NCI-H2196 treated with DMSO at 0.1 percent for 48 hours (cell line): ENCODE results near the gene SFRP2.

Experiments used
- DNase-seq: peaks from one replicate; lab custom pipeline; 2025; ENCODE audit not compliant: unreplicated experiment; lab: John Stamatoyannopoulos, UW

Gene SFRP2

DNA sequence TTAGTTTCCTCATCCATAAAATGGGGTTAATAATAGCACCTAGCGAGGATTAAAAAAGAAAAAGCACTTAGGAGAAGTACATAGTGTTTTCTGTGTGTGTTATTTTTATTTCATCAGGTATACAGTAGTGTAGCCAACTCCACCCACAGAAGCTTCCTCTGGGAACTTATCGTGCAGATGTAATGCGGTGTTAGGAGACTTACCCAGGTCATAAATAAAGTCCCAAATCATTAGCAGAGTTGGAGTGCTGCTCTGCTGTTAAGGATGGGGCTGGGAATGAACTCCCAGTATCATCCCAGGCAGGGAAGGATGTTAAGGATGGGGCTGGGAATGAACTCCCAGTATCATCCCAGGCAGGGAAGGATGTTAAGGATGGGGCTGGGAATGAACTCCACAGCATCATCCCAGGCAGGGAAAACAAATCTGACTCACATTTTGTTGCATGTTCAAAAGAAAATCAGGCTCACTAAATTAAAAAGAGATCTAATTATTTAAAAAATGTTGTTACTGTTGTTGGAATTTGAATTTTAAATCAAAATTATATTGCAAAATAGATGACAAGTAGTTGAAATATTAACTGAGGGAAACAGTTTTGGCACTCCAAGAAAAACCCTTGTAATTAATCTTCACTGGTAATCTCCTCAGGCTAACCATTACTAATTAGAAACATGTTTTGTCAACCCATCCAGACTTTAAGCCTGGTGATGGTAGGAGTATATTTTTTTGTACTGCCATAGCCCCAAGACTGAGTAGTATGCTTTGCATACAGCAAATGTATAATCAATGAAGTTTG is 10.2 kb upstream of the SFRP2 start:
- DNase-seq = no peak

DNA sequence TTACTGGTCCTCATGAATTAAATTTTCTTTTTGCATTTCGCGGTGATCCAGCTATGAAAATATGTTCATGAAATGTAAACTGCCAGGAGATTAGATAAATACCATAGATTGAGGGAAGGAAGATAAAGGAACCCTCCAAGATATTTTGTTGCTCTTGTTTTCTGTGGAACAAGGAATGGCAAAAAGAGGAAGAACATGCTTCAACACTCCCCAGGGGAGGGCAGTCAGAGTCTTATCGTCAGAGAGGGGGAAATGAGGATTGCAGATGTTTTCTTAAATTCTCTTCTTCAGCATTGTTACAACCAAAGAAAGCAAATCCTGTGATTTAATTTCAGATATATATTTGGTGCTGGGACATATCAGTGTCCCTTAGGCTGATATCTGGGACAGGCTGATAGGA is 9.5 kb upstream of the SFRP2 start:
- DNase-seq = no peak

- no peak for DNase-seq
Observed at GRCh38 chr4:153794006-153794405, 5.1 kb upstream of the SFRP2 start.

DNA sequence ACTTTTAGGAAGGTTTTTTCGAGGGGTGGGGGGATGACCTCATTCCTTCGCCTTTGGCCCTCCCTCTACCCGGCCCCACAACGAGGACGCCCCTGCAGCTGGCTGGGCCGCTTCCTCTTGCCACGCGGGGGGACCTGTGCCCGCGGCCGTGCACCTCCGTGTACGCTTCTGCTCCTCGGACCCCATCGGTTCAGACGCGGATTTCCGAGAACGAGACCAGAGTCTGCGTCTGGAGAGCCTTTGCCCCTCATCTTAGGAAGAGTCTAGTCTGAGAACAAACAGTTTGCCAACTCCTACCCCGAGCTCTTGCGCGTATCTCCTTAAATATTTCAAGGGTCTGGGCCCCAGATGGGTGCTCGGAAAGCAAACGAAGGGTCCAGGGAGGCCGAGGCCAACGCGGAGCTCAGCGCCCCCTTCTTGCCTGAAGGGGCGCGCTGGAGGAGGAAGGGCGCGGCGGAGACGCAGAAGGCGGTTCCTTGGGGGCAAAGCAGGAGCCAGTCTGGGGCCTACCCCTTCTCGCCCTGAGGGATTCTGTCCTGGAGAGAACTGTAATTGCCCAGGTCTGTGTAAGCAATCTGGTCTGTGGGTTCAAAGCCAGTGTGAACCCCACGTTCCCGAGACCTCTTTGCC is 3.9 kb upstream of the SFRP2 start:
- no peak for DNase-seq

DNA sequence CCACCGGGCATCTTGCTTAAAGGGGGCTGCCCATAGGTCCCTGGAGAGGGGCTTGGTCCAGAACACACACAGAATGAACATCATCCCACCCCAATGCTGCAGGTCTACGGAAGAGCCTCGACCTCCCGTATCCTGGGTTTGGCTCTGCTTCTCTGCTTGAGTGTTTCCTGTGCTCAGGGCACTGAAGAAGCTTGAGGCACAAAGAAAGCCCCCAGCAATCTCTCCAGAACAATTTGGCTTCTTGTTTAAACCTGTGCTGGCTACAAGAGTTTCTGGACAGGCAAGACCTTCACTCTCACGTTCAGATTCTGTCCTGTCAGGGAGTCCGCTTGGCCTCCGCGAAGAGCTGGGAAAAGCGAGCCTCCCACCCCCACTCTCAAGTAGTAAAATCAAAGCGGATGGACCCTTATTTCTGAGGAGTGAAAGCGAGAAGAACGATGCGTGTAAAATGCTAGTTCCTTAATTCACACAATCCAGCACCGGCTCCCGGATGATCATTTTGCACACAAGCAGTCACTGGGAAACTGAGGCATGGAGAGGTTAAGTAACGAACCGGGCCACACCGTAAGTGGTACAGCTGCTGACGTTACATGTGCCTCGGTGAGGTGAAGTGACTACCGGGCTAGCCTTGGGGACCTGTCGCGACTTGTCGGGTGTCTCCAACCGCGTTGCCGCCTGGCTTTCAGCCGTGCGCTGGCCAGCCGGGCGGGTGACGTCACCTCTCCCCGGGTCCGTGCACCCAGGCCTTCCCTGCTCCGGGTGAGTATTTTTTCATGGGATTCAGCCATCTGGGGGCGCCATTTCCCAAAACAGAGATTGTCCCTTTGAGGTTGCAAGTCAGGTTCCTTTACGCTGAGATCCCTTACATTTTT is 3.1 kb upstream of the SFRP2 start:
- no peak for DNase-seq

DNA sequence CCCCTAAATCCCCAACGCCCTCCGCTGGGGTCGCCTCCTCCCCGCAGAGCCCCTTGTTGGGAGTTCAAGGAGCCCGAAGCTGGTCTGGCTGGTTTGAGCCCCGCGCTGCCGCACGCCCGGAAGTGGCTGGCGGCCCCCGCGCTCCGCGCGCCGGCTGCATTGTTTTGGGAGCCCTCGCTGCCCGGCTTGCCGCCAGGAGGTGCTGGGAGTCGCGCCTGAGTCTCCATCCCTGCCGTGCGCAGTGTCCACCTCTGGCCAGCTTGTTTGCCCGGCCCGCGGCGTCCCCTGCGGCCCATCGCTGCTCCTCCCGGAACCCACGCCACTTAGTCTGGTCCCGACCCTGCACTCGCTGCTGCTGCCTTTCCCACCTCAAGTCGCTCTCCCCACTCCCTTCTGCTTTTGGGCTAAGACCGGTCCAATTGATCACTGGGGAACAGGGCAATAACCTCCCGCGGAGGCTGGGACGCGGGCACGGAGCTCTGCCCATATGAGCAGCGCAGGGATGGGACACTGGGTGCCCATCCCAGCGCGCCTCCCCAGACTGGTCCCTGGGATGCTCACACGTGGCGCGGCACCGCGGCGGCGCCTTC is 2.2 kb upstream of the SFRP2 start:
- DNase-seq = no peak

GRCh38 chr4:153790500-153790865 is 1.6 kb upstream of the SFRP2 start:
- no peak for DNase-seq

DNA sequence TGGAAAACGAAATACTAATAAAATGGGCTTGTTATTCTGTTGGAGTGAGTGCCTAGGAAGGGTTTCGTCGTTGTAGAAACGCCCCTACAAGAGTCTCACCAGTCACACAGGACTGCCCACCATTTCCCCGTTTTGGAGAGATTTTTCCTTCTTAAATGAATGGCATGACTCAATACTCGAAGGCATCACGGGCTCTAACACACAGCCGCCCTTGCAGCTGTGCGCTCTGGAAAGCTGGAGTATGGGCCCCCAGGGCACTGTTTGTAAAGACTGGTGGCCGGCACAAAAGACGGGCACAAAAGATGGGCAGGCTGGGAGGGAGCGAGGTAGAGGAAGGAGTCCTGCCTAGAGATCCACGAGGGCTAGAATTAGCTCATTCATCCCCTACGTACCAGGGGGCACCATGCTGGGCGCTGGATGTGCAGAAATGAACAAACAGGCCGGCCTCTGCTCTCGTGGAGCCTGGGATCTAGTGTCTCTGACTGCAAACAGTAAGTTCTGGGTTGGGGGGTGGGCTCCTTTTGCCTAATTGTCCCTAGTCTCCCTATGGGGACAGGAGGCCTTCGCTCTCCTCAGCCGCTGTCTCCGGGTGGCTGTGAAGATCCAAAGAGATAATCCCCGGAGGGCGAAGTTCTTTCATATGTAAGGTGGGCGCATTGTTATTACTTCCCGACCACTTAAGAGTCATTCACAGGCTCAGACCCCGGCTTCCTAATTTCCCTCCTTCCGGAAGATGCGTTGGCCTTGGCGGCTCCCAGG is 1.0 kb upstream of the SFRP2 start:
- DNase-seq = no peak

GRCh38 chr4:153788051-153788412 is 851 bp downstream of the SFRP2 start:
- DNase-seq = no peak

DNA sequence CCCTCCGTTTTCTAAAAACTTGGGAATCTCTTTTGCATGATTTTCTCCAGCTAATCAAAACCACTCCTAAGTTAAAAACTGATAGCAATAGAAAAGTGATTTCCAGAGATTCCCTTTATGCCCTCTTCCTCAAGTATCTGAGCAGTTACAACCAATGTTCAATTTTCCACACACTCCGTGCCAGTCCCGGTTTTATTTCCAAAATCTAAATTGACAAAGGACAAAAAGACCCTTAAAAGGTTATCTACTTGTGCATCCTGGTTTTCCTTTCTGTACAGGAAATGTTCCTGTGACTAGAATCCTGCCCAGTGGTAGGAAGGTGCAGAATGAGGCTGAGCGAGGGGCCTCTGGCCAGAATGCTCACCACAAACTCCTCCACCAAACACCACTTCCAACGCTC is 1.3 kb downstream of the SFRP2 start:
- no peak for DNase-seq

GRCh38 chr4:153787061-153787560 is 1.8 kb downstream of the SFRP2 start:
- DNase-seq = no peak

DNA sequence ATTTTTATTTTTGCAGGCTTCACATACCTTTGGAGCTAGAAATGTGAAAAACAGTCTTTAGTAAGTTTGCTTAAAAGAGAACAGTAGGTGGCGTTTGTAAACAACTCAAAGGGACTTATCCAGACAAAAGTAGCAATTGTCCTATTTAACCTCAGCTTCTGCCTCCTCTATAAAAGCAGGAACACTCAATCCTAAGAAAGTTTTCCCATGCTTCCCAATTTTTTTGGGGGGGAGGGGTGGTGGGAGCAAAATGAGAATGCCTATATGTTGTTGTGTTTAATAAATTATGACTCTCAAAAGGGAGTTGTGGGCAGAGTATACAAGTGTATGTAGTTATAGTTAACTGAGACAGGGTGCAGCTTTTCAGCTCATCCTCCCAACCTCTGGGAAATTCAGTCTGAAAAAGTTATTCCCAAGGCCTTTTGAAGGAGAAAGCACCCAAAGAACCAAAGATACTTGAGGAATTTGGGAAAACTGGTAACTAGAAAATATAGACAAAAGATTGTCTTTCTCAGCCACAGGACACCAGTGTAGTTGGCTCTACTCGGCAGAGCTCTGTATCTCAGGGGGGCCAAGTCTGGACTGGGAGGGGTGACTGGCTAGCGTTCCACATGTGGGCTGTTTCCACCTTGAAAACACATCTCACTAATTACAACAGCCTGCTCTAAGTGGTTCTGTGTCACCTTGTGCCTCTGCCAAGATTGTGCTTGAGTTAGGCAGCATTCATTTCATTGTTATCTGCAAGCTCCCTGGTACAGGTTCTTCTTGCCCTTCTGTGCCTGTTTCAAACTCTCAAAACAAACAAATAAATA is 2.8 kb downstream of the SFRP2 start:
- no peak for DNase-seq

DNA sequence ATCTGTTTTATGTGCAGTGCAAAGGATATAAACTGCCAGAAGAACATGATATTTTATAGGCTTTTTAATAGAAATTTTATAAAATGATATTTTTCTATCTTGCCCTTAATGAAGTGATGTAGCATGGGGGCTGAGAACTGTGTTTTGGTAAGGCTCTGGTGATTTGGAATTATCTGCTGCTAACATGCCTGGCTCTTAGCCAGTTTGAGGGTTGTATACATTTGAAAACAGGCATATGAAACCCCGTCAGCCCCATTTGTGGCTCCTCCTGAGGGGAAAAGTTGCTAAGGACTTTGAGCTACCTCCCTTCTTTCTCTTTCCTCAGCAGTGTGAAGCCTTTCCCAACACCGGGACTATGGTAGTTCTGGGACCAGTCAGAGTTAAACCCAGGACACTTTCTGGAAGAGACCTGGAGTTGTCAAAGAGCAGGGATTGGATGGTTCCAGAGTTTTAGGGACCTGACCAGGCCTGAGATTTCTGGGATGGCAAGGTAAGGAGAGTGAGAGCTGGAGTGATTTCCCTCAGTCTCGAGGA is 4.7 kb downstream of the SFRP2 start:
- no peak for DNase-seq

DNA sequence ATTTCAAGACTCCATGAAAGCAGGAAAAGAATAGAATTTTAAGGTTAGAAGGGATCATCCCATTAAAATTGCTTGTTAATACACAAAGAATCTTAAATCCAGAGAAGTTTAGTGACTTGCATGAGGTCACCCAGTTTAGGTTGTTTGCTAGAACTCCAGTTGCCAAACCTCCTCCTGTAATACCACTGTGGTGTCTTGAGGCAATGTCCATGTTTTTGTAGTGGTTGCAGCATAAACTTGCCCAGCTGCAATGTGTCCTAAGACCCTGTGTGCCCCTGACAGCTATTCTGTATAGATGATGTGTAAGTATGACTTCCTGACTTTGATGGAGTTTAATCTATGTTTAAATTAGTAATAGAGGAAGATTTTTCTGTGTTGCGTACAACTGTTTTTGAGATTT is 6.3 kb downstream of the SFRP2 start:
- DNase-seq = no peak

DNA sequence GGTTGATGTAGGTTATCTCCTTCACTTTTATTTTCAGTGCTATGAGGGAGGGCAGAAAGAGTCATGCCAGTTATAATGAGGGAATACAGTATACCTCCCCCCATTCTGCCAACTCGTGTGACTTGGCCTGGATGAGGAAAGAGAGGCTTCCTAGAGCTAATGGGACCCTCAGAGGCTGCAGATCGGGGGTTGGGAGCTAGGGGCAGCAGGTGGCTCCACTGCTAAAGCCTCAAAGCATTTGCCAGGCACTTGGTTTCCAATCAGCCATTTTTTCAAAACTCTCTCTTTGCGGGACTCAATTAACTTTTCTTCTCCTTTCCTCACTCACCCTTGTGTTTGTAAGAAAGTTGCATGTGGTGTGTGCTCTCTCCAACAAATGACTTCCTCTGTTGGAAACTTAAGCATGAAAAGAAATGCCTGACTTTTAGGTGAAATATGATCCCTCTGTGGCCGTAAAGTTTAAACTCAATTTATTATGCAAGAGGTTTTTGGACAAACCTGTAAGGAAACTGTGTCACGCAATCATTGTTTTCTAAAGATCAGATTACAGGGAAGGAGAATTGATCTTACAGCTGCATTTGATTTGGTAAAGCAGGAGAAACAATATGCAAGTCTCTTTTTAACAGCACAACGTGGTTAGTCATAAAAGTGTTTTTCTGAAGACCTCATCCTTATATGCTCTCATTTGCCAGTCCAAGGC is 7.0 kb downstream of the SFRP2 start:
- no peak for DNase-seq

DNA sequence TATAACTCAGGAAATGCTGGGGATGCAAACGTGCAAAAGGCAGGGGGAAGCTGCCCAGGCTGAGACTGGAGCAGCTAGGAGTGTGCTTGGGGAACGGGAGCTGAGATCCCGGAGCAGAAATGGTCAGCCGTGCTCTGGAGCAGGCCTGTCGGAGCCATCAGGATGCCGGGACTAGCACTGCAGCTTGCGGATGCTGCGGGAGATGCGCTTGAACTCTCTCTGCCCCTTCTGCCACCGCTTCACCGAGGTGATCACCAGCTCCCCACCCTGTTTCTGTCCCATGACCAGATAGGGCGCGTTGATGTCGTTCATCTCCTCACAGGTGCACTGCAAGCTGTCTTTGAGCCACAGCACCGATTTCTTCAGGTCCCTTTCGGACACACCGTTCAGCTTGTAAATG is 7.6 kb downstream of the SFRP2 start:
- no peak for DNase-seq

DNA sequence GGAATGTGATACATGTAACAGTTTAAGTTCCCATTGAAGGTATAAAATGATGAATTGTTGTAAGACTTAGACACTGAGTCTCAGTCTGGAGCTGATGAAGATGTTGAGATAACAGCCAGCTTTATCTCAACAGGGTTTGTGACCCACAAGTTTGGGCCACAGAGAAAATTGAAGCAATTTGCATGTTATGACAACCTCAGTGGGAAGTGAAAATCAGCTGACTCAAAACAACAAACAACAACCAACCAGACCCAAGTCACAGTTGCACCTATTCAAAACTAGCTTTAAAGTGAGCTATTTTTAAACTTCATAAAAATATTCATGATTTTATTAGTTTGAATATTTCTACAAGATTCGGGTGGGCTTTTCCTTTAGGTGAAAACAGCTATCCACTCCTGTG is 8.0 kb downstream of the SFRP2 start:
- DNase-seq = no peak

DNA sequence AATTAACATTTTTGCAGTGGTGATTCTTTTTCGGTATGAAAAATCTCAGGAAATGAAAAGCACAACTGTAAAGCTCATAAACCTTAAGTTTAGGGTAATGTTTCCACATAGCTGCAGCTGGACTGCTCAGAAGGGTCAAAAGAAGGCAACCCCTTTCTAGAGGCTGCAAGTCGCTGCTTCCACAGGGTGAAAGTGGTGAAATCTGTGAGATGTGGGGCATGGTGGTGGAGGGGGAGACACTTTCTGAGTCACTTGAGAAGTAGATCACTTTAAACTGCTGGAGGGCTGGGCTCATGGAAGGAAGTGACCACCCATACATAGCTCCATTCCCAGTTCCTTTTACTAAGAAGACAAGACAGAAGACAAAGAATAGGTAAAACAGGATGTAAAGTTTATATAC is 8.7 kb downstream of the SFRP2 start:
- DNase-seq = no peak

DNA sequence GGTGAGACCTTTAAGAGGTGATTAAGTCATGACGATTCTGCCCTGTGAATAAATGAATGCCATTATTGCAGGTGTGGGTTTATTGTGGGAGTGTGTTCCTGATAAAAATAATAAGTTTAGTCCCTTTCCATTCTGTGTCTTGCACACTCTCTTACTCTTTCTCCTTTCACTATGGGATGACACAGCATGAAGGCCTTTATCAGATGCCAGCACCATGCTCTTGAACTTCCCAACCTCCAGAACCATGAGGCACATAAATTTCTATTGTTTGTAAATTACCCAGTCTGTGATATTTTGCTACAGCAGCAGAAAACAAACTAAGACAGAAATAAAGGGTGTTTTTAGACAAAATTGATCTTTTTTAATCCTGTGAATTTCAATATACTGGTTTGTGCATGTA is 10.5 kb downstream of the SFRP2 start:
- no peak for DNase-seq
